GM19455 (cell line): ENCODE data around the gene ASTN2.

Experiments
- ATAC-seq: cut with Tn5 transposase; IDR thresholded peaks from one replicate; pipeline ENCODE4 v1.9.1; 2021; ENCODE audit not compliant: unreplicated experiment

Gene ASTN2

DNA sequence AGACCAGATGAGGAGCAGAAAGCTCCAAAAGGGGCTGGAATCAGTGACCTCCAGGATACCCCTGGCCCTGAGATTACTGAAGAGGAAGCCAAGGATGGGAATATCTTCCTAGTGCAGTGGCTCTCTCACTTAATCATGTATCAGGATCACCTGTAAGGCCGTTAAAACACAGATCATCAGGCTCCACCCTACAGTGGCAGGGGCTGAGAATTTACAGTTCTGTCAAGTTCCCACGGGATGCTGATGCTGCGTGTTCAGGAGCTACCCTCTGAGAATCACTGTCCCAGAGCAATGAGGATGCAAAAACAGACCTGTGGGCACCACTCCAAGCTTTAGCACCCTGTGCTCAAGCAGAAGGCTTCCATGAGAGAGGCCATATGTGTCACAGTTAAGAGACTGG lies 291.9 kb downstream of the ASTN2 start:
- ATAC-seq, result no peak

DNA sequence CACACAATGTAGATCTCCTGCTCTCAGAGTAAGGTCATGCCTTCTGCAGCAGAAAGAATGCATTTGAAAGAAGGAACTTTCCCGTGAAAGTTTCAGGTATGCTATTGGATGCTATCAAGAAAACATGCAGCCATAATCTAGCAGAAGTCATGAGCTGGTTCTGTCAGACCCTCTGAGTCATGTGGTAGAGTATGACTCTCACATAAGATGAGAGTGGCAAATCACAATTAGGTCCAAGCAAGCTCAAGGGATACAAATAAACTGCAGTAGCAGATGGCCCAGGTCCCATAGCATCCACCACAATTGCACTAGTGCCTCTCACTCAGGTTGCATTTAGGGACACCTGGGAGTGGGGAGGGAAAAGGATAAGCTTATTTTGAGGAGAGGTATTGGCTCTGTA lies 292.8 kb downstream of the ASTN2 start:
- no peak for ATAC-seq

DNA sequence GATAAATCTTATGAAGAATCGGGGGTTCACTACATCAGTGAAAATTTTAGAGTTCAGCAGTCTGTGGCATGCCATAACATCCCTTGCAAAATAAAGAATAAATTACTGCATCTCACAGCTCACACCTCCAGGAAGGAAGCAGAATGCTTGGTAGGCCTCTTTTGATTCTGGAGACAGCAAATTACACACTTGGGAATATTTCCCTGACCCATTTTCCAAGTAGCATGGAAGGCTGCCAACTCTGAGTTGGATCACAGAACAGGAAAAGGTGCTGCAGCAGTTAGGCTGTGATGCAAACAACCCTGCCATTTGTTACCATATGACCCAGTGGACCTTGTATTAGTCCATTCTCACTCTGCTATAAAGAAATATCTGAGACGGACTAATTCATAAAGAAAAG lies 293.5 kb downstream of the ASTN2 start:
- no peak for ATAC-seq

DNA sequence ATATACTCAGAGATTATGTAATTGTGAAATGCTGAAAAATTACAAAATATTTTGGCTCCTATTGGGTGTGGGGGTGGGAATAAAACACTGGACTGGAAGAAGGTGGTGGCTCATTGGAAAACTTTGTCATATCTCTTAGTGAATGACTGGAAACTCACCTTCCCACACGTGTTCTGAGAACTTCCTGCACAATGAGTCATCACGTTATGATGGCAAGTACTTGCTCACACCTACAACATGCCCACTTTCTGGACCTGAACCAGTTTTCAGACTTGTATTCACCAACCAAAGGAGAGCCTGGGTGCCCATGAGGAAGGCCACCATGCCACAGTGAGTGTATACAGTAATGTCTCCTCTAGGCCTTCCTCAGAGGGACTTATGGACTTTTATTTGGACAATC lies 294.8 kb downstream of the ASTN2 start:
- ATAC-seq, result no peak

DNA sequence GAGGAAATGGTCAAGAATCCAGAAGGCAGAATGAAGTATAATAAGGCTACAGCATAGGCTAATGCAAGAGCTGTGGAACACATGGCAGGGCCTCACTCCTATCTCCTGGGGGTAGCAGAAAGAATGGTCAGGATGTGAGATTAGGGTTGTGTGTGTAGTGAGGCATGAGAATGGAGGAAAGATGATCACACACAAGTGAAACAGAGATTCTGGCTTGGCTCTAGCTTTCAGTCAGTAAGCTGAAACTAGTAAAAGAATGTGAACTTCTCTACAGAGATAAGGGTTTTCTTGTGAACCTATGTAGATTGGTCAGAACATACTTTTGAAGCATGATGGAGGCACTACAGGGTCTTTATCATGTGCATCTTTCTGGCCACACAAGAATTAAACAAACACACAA lies 298.8 kb downstream of the ASTN2 start:
- ATAC-seq, result peak; percentile 71

DNA sequence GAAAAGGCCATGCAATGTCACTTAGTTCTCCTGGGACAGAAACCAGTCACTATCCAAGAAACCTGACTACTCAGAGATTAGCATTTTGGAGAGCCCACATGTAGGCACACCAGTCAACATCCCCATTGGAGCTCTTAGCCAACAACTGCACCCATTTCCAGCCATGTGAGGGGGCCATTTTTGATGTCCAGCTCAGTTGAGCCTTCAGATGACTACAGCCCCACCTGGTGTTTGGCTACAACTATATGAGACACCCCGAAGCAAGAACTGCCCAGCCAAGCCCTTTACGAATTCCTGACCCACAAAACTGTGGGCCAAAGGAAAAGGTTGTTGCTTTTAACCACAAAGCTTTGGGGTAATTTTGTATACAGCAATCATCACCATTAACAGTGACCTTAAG lies 300.1 kb downstream of the ASTN2 start:
- no peak for ATAC-seq

DNA sequence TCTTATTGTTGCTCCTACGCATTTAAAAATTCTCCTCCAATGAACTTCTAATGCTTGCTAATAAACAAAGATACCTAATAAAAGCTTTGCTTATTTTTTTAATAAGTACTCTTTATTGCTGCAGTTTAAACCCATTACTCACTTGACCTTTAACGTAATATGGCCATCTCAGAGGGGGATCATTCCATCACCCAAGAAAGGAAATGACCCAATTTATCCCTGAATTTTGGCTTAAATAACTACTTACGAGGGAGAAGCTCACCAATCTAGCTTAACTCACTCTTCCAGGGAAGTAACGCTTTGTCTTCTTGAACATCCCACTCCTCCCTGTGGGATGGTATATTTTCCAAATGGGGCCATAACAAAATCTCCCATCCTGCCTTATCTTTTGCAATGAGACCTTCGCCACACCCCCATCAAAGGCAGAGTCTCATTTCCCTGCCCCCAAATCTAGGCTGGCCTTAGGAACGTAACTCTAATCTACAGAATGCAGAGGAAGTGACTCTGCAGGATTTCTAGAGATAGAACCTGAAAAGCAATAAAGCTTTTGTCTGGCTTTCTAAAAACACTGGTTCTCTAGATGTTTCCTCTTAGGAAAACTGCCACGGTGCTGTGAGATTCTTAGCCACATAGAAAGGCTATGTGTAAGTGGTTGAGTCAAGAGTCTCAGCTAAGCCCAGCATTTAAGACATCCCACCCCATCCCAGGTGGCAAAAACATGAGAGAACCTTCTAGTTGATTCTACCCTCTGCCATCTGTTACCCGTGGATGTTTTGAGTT lies 310.0 kb downstream of the ASTN2 start:
- ATAC-seq, result no peak

DNA sequence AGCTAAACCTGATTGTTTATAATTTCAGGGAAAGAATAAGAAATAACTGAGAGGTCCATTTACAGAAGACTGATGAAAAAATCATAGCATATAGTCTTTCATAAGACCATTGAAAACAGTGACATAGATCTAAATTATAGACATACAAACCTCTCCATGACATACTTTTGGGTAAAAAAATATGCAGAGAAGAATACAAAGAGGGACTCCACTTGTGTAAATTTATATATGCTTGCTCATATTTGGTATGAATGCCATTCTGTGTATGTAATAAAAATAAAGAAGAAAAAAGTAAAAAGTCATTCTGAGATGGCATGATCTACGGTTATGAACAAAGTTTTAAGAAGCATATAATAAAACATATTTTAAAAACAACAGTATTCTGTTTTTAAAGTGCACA lies 310.7 kb downstream of the ASTN2 start:
- no peak for ATAC-seq

DNA sequence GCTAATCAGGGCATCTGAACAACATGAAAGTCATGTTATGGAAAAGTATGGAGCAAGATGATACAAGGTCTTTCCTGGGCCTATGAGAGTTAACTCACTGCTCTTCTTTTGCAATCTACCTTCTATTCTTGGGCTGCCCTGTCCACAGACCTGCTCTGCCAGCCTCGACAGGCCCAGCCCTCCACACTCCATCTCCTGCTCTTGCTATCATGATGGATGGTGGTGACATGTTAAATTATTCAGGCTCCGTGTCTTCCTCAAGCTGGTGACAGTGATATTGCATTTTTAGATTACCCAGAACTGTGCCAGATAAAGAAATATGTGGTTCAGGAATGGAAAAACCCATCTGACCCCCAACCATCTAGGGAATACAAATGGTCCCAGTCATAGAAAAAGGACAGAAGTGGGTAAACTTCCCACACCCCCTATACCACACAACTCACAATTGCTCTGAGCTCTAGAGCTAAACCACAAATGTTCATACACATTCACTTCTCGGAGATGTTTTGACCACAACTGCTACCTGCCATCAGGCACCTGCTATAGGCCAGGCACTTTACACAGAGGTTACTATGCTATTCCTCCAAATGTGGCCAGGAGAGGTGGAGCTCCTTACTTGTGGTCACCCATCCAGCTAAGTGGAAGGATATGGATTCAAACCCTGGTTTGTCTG lies 311.3 kb downstream of the ASTN2 start:
- ATAC-seq, result no peak

DNA sequence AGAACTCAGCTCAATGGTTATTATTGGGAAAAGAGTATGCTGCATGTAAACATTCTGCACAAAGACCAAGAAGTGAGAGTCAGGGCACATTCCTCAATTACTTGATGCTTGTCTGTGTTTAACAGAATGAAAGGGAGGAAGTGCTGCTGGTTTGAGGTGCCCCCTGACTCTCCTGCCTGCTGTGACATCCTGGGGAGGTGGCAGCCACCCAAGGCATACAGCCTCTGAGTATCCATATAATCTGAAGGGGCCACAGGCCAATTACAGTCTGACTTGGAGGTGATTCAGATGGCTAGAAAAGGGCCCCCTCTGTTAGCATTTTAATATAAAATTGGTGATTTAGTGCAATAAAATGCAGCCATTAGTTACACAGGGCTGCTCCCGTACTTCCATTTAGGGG lies 313.8 kb downstream of the ASTN2 start:
- no peak for ATAC-seq

DNA sequence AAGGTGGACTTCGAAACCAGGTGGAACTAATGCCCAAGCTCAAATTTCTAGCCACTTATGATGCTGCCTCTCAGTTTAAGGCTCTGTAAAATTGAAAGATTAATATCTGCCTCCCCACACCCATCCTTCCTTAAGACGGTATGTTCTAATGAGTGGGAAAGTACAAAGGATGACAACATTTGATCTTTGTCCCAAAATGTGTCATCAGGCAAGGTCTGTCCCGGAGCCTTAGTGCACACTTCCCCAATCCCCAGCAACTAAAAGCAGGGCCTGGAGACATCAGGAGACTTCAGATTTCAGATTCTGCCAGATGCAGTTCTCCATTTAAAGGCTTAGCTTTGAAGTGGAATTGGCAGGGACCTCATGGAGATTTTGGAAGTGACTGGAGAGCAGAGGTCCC lies 316.5 kb downstream of the ASTN2 start:
- no peak for ATAC-seq

DNA sequence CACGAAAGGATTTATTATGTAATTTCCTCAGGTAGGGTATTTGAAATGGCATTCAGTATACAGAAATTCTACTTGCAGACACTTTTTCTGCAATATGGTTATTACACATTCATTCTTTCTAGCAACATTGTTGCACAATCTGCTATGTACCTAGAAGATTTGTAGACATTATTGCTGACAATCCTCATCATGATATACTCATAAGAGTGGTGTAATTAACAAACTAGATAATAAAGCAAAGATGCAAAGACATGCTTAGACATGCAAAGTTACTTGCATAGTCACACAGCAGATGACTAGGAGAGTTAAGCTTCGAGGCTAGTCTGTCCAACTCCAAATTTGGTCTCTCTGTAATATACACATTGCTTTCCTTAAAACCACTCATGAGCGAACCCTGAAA lies 317.1 kb downstream of the ASTN2 start:
- no peak for ATAC-seq

DNA sequence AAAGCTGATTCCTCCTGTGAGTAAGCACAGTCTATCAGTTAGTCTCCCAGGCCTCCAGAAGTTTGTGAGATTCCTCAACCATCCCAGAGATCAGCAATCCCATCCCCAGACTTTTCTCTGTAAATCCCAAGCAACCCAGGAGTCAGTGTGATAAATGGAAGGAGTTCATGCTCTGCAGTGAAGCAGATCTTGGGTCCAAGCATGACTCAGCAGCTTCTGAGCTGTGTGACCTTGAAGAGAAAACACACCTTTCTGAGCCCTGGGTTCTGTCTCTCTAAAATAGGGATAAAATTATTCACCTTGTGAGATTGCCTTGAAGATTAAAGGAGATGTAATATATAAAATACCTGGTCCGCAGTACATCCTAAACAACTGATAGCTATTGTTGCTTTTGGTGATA lies 318.7 kb downstream of the ASTN2 start:
- ATAC-seq, result no peak

DNA sequence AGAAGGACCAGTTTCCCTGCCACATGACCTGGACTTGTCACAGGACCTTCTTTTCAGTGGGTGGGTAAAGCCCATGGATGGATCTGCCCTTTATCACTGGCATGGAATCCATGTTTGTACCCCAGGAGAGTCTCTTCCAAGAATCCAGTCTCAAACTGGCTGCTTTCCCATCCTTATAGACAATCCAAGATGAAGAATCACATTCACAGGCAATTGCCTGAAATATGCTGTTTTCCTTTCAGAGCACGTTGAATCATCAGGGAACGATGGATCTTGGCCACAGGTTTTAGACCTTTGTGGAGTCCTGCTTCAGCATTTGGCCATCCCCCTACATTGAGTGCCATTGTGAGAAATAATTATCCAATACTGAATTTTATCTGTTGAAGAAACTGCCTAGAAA lies 319.8 kb downstream of the ASTN2 start:
- ATAC-seq, result no peak

DNA sequence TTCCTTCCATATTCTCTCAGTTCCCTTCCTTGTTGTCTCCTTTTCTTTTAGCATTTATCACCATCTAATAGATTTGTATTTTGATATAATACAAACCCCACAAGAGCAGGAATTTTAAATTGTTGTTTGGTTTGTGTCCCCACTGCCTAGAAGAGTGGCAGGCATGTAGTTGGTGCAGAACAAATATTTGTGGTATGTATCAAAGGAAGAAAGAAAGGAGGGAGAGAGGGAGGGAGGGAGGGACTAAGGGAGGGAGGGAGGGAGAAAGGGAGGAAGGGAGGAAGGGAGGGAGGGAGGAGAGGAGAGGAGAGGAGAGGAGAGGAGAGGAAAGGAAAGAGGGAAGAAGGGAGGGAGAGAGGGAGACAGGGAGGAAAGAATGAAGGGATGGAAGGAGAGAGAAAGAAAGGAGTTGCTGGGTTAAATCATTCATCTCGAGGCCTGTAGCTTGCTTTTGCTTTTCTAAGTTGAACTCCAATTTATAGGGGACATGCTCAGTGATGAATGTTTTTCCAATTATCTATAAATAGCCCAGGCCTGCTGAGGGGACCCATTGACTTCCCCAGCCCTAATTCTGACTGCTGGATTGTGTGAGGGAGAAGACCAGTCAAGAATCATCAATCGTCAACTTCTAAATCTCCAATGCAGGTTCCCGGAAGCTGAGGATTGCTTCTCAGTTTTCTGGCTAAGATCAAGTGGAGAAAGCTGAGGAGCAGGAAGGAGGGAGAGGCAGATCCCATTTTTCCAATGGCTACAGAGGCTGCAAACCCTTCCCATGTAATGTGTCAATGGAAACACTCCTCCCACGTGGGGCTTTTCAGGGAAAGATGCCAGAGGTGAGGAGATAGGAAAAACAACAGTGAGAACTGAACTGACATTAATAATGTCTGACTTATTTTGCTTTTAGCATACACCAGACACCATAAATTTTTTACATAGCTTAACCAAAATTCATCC lies 320.7 kb downstream of the ASTN2 start:
- ATAC-seq, result no peak

DNA sequence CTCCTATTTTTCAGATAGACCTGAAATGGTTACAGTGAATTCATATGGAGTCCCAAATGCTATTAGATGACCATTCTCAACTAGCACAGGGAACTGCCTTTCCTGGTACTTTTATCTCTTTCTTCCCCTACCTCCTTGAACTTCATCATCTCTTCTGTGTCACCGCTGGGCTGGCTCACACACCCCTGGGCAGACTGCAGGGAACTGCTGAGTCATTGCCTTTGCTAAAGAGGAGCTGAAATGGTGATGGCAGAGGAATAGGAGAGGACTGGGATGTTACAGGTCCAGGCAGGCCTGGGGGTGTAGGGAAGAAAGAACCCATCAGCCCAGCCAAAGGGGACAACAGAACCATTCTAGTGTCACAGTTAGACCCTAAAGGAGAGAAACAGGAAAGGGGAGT lies 322.3 kb downstream of the ASTN2 start:
- no peak for ATAC-seq

DNA sequence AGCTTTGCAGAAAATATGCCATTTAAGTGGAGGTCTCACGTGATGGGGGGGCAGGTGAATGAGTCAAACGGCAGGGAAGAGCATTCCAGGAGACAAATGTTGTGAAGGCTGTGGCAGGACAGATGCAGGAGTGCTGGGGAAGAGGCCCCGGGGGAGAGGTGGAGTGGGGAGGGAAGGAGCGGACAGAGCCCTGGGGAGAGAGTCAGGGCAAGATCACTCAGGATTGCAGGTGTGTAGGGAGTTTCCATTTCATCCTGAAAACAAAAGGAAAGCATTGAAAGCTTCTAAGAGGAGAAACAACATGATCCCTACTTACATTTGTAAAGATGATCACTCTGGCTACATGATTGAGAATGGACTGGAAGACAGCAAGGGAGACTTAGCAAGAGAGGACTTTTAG lies 323.3 kb downstream of the ASTN2 start:
- ATAC-seq, result no peak

DNA sequence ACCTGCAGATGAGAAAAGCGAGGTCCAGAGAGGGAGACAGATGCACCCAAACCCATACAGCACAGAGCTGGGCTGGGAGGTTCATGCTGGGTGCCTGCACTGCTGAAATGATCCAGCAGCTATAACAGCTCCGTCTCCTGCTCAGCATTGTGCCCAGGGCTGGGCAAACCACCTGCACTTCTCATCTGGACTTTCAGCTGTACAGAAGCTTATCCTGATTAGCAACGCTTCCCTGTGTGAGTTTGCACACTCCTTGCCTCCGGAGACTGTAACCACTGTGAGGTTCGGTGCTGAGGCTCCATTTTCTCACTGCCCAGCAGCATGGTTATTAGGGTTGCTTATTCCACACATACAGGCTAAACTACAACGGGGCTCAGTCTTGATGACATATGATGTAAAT lies 326.1 kb downstream of the ASTN2 start:
- no peak for ATAC-seq

DNA sequence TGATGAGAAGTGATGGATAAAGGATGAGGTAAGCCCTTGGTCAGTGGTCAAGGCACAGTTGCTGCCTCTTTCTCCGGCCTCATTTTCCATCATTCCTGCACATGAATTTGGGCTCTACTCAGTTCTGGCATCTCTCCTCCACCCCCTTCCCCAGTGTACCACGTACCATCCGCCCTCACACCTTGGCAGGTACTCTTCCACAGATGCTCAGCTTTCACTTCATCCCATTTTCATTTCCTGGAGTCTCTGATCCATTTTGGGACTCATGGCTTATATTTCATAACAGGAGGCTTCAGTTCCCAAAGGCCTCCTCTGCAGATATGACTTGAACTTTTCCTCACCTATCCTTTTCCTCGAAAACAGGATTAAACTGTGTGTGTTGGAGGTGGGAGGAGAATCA lies 326.7 kb downstream of the ASTN2 start:
- no peak for ATAC-seq

DNA sequence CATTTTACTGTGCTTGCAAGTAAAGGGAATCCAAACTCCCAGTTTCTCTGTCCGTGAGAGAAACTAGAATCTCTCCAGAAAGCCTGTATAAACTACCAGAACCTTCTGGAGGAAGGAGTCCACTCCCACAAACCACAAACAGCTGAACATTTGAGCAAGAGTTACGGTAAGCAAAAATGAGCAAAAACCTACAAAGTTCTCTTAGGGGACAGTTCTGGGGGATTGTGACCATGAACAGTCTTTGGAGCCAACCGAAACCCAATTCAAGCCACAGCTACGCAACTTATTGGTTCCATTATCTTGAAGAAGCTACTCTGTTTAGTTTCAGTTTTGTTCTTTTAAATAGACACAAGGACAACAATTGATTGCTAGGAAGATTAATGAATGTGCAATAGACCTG lies 330.6 kb downstream of the ASTN2 start:
- no peak for ATAC-seq

DNA sequence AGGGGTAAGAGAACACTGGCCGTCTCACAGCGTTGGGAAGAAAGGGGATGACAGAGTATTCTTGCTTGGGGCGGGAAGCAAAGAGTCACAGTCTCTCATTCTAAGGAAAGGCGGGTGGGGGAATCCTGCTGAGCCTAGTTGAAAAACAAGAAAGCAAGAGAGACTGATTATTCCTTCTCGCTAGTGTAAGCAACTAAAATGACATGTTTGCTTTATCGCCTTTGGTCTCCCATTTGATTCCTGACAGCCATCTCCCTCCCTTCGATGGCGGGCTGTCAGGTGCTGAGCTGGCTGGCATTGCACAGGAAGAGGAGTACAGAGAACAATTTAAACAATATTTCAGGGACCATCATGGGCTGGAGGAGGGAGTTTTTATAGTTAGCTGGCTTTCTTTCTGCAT lies 331.3 kb downstream of the ASTN2 start:
- no peak for ATAC-seq
